GM20431 (cell line): ENCODE results near the gene FGF2.
"Not testable (repeated sequence)": the region's sequence is repeated elsewhere in the genome, so short reads cannot be mapped to it uniquely, and the experiment has no call there.

Experiments
- in situ Hi-C: fragments of 300-500 bp; cut with MseI, MboI; formaldehyde crosslinking; loops from one replicate; pipeline ENCODE4 v1.15.0; 2020; ENCODE audit warnings: low sequenced_read_pairs; ENCODE audit not compliant: unreplicated experiment

The FGF2 gene

DNA sequence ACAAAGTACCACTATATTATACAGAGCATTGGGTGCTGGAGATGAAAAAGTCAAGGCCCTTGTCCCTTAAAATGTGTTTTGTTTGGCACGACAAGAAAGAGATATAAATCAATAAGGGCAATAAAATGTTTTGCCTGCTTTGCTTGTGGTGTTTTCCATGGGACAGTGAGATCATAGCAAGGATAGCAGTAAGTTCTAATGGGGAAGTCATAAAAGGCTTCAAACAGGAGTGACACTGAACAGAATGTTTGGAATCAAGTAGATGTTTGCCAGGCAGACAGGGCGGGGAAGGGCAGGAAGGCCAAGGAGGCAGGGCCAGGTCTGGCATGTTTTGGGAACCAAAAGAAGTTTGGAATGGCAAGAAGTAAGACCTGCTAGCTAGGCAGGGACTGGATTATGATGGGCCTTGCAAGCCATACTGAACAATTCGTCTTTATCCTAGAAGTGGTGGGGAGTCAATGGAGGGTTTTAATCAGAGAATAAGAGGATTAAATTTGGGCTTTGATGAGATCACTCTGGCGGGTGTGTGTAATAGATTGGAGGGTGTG, 16.4 kb downstream of the FGF2 start:
- in situ Hi-C loops, result no loop called here

- in situ Hi-C loops, result not testable (repeated sequence)
These were observed 17.8 kb downstream of the FGF2 start for GRCh38 chr4:122844391-122844790.

- in situ Hi-C loops, result no loop called here
These were observed 18.4 kb downstream of the FGF2 start for GRCh38 chr4:122845066-122845465.

- in situ Hi-C loops, result no loop called here
These were observed 19.1 kb downstream of the FGF2 start for GRCh38 chr4:122845760-122846159.

DNA sequence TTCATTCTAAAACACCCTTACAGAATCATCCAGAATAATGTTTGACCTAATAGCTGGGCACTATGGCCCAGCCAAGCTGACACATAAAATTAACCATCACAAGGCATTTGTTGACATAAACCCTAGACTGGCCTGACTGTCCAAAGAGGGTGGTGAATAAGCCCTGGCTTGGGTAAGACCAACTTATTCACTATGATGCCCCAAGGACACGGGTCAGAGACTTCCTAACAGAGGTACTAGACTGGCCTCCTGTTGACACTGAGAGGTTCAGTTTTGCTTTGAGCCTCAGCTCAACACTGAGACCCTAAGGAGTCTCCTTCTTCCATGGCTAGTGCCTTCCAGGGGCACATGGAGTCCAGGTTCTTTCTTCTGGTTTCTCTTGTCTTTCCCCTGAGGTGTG, 21.3 kb downstream of the FGF2 start:
- in situ Hi-C loops, result no loop called here

GRCh38 chr4:122849789-122850188, 23.2 kb downstream of the FGF2 start:
- in situ Hi-C loops, result not testable (repeated sequence)

GRCh38 chr4:122851568-122851967, 24.9 kb downstream of the FGF2 start:
- in situ Hi-C loops, result no loop called here

- in situ Hi-C loops, result no loop called here
These were observed 28.1 kb downstream of the FGF2 start for GRCh38 chr4:122854447-122855352.

DNA sequence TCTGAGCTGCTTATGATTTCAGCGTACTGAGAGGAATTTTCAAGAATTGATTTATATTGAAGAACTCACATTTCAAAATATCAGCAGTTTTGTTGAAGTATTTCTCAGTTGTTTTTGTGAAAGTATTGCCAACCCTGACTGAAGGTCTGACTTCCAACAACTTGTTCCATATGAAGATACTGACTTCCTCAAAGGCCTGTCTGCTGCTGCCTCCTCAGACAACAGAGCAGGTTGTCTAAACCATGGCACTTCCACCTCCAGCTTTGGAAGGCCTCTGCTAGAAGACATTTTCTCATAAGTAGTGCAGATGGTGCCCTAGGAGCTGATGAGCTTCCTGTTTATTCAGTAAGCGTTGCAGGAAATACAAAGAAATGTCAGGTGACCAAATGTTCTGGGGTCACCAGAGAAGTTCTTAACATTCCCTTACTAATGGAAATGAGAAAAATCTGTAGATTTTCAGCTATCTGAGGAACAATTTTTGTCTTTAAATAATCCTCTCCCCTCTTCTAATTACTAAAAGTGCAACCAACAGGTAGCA, 28.8 kb downstream of the FGF2 start:
- in situ Hi-C loops, result no loop called here

- in situ Hi-C loops, result no loop called here
These were observed 30.5 kb downstream of the FGF2 start for GRCh38 chr4:122857160-122857559.

GRCh38 chr4:122858705-122859104, 32.1 kb downstream of the FGF2 start:
- in situ Hi-C loops, result no loop called here

- in situ Hi-C loops, result no loop called here
These were observed 34.7 kb downstream of the FGF2 start for GRCh38 chr4:122861172-122861943.

GRCh38 chr4:122863639-122864038, 37.0 kb downstream of the FGF2 start:
- in situ Hi-C loops, result no loop called here

DNA sequence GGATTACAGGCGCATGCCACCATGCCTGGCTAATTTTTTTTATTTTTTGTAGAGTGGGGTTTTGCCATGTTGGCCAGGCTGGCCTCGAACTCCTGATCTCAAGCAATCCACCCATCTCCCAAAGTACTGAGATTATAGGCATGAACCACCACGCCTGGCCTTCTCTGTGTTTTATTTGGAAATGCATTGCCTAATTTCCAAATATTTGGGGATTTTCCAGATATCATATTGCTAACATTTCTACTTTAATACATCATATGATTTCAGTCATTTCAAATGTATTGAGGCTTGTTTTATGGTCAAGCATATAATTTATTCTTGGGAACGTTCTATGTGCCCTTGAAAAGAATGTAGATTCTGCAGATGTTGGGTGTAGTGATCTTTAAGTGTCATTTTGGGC, 38.8 kb downstream of the FGF2 start:
- in situ Hi-C loops, result no loop called here

GRCh38 chr4:122868235-122868634, 41.6 kb downstream of the FGF2 start:
- in situ Hi-C loops, result not testable (repeated sequence)

DNA sequence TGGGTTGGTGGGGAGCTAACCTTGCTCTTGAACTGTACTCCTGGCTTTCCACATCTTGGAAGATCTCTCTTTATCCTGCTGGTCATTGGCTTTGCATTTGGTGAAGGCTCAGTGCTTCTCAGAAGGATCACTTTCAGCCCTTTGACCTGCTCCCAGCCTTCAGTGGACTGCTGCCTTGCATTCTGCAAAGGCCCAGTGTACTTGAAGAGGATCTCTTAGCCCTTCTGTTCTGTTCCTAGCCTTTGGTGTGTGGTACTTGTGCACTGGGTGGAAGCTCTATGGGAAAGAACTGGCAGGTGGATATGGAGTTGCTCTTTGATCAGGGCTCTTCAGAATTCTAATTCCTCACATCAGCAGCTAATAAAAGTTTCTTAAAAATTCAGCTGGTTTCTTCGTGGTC, 46.5 kb downstream of the FGF2 start:
- in situ Hi-C loops, result no loop called here

- in situ Hi-C loops, result no loop called here
These were observed 47.4 kb downstream of the FGF2 start for GRCh38 chr4:122873821-122874593.

DNA sequence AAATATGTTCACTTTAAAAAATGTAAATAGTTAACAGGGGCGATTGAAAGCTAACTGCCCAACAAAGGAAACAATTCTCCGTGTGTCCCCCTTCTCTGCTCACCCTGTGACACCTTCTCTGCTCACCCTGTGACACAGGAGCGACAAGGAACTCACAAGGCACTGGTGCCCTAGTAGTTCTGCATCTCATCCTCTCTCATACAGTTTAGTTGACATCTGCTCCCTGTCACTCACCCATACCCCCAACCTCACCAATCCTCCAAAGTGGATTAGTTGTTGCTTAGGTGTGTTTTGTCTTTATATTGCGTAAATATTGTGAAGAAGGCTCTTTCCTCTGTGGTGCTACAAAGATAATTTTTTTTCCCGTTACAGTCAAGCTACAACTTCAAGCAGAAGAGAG, 49.3 kb downstream of the FGF2 start:
- in situ Hi-C loops, result no loop called here

DNA sequence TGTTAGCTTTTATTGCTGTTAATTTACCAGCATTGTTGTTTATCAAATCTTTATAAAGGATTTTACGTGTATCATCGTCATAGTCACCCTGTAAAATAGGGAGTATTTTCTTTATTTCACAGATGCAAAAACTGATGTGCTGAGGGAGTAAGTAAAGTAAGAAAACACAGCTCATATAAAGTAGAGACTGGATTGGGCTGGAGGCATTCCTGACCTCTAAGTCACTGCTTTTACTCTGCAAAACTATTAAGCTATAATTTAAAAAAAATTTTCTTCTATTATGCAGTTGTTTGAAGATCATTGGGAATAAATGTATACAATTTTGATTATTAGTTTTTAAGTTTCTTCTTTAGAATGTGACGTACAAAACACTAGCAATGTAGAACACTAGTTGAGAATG, 49.8 kb downstream of the FGF2 start:
- in situ Hi-C loops, result no loop called here

GRCh38 chr4:122879001-122879400, 52.4 kb downstream of the FGF2 start:
- in situ Hi-C loops, result no loop called here
